NCI-H526 (cell line): ENCODE data around the gene AKAP6.
A peak's percentile ranks its signal among the peaks of the same experiment; 100 is the strongest.

Source experiments
- DNase-seq, 2 experiments: peaks; one replicate each; lab custom pipeline; 2025; lab: John Stamatoyannopoulos, UW

AKAP6 gene

GRCh38 chr14:32823706-32824105 lies 494.6 kb downstream of the AKAP6 start:
- DNase-seq: no peak

- no peak for DNase-seq
Measured at GRCh38 chr14:32824195-32824594, 495.1 kb downstream of the AKAP6 start.

DNA sequence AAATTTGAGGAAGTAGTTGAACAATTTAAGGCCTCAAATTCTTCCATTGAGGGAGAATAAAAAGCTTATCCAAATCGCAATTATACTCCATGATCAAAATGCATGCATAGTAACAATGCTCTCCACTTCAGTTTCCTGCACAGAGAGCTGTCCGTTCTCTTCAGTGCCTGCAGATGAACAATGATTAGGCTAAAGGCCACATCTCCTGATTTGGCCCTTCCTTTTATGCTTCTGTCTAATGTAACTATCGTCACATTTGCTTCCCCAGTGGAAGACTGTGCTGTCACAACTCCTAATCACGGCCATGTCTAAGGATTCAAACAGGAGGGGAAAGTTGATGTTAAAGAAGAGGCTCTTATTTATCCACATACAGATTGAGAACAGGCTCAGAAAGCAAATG lies 496.0 kb downstream of the AKAP6 start:
- no peak for DNase-seq

GRCh38 chr14:32826404-32827082 lies 497.4 kb downstream of the AKAP6 start:
- peak in 1 of 2 experiments; percentile 39 for DNase-seq

DNA sequence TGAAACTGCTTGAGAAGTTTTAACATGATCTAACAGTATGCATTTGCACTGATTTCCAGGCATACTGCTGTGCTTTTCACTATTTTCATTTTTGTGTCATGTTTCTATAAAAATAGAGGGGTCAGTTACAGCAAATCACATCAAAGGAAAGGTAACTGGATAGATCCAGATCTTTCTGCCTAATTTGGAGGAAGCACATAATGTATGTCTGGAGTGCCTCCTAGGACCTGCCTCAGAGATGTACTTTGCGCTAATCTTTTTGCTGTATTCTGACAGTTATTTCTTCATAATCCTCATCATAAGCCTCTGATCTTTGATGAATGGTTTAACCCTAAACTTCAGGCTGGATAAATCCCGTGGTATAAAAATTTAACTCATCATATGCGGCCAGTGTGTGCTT lies 498.4 kb downstream of the AKAP6 start:
- no peak for DNase-seq

- peak in 1 of 2 experiments; percentile 51 for DNase-seq
Measured at GRCh38 chr14:32835924-32836323, 506.8 kb downstream of the AKAP6 start.

DNA sequence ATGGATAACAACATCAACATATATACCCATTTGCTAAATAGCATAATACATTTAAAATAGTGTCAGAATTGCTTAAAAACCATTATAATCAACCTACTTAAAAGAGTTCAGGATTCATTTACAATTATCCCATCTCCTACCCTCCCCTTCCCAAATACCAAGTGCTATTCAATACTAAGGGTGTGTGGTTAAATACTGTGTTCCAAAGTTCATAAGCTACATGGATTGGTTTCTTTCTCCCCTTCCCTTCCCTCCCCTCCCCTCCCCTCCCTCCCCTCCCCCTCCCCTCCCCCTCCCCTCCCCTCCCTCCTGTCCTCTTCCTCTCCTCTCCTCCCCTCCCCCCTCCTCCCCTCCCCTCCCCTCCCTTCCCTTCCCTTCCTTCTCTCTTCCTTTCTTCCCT lies 512.6 kb downstream of the AKAP6 start:
- DNase-seq: no peak

DNA sequence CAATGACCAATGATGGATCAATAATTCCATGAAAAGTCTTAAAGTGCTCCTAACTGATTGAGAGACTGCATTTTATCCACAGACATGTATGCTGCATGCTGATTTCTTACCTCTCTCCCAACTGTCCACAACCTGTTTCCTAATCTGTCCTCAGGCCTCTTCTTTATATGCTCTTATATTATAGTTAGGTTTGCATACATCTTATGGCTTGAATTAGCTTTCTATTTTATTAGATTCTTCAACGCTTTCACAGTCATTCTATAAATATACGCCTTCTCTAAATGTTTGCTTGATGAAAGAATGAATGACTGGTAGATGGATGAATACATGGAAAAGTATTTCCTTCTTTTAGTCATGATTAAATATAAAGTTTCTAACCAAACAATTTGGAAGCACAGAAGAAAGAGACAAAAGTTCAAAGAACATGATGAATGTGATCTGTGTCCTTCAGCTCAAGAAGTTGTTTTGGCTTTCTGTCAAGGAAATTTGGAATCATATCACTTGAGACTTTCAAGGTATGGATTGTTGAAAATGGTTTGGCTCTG lies 517.8 kb downstream of the AKAP6 start:
- no peak for DNase-seq

DNA sequence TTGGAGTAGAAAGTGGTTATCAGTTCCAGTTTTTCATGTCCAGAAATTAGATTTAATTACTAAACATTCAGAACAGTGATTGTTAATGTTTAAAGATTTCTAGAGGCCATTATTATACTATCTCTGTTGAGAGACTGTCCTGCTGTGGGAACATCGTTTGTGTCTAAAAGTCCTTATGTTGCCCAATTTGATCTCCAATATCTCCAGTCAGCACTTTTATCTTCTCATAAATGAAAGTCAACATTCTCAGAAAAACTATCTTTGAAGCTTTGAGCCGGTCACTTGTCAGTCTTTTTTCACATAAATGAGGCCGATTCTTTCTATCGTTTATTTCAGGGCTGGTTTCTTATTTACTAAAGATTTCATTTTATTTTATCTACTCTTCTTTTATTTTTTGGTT lies 518.8 kb downstream of the AKAP6 start:
- DNase-seq: no peak

- no peak for DNase-seq
Measured at GRCh38 chr14:32865827-32866376, 536.8 kb downstream of the AKAP6 start.

DNA sequence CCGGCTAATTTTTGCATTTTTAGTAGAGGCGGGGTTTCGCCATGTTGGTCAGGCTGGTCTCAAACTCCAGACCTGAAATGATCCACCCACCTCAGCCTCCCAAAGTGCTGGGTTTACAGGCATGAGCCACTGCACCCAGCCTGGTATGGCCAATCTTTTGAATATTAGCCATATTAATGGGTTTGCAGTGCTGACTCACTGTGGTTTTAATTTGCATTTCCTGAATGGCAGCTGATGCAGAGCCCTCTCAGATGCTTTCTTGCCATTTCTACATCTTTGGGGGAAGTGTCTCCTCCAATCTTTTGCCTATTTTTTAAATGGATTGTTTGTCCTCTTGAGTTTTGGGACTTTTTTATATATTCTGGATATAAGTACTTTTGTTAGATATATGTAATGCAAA lies 554.1 kb downstream of the AKAP6 start:
- DNase-seq: no peak
